Endothelial cell of umbilical vein (primary cell): ENCODE results near the gene ARHGEF6. TPM values are rescaled to one million over a fixed set of nuclear protein-coding genes. Genes with fewer than 3 reads are reported as not detected.

Experiments used
- BruUV-seq: library from RNA; stranded (reverse); fragments of 400-500 nt; replicated peaks from 2 replicates; lab custom pipeline; 2021; lab: Mats Ljungman, UMichigan
- CTCF ChIA-PET: fragments of 300-600, 350-600 bp; sonication (Branson Sonifier 250); formaldehyde crosslinking; loops from one replicate; lab custom pipeline; 2021; ENCODE audit warnings: antibody characterized with exemption, inconsistent platforms; lab: Charles Lee
- POLR2A ChIA-PET: fragments of 300-600, 350-600 bp; sonication (Branson Sonifier 250); formaldehyde crosslinking; loops from one replicate; lab custom pipeline; 2021; ENCODE audit warnings: antibody characterized with exemption, inconsistent platforms; lab: Charles Lee
- DNase-seq: peaks from one replicate; pipeline ENCODE4 v3.0.0-alpha.2; 2011; ENCODE audit warnings: low read depth, low spot score
- FAIRE-seq: peaks from 2 replicates; lab custom pipeline; 2011; peaks lifted over from hg19 to GRCh38; lab: Jason Lieb, UNC
- H2AFZ ChIP-seq: 2 replicates; pipeline ENCODE4 v1.6.0; 2012; ENCODE audit warnings: low read depth, low read length, control low read depth, inconsistent platforms
- H3K27ac ChIP-seq: 2 replicates; pipeline ENCODE4 v1.5.1; 2011; ENCODE audit warnings: low read depth, mild to moderate bottlenecking, control low read depth, low read length, moderate library complexity; ENCODE audit not compliant: insufficient read depth
- H3K27me3 ChIP-seq, 2 experiments: 2 replicates each; pipeline versions ENCODE4 v1.6.0 to v1.6.1; 2011; ENCODE audit warnings: low read length in 2 of 2, mixed read lengths in 1 of 2; ENCODE audit not compliant: control insufficient read depth in 2 of 2, insufficient read depth in 2 of 2
- H3K36me3 ChIP-seq, 2 experiments: 2 replicates in 1 of 2; 3 replicates in 1 of 2; pipeline ENCODE4 v1.5.1; 2011; ENCODE audit warnings: low read length in 2 of 2, mild to moderate bottlenecking in 1 of 2, moderate library complexity in 1 of 2; ENCODE audit not compliant: control insufficient read depth in 2 of 2, insufficient read depth in 2 of 2; ENCODE audit errors: extremely low read depth in 1 of 2
- H3K4me1 ChIP-seq: 3 replicates; pipeline ENCODE4 v1.5.1; 2011; ENCODE audit warnings: mild to moderate bottlenecking, low read length; ENCODE audit not compliant: control insufficient read depth, insufficient read depth; ENCODE audit errors: extremely low read depth
- H3K4me2 ChIP-seq: 2 replicates; pipeline ENCODE4 v1.6.1; 2011; ENCODE audit warnings: low read length, control low read depth, mixed read lengths; ENCODE audit not compliant: insufficient read depth
- H3K4me3 ChIP-seq, 3 experiments: fragments of 200-600 bp in 1 of 3; sonication (generic), shearing (Covaris generic) in 1 of 3; replicated peaks in 1 of 3; 2 replicates each; pipeline ENCODE4 v1.5.1; 2011 to 2016; ENCODE audit warnings: control low read depth in 3 of 3, low read length in 3 of 3, mild to moderate bottlenecking in 2 of 3, inconsistent platforms in 1 of 3, low read depth in 1 of 3, moderate library complexity in 1 of 3; ENCODE audit not compliant: insufficient read depth in 1 of 3
- H3K79me2 ChIP-seq: 2 replicates; pipeline ENCODE4 v1.6.0; 2012; ENCODE audit warnings: low read length, inconsistent platforms; ENCODE audit not compliant: control insufficient read depth, insufficient read depth
- H3K9ac ChIP-seq: replicated peaks from 2 replicates; pipeline ENCODE3; 2011; ENCODE audit warnings: low read length, control low read depth; ENCODE audit not compliant: insufficient read depth; ENCODE audit errors: extremely low read depth
- H3K9me1 ChIP-seq: replicated peaks from 3 replicates; pipeline ENCODE4 v1.6.0; 2011; ENCODE audit warnings: mild to moderate bottlenecking, low read length; ENCODE audit not compliant: control insufficient read depth, insufficient read depth; ENCODE audit errors: extremely low read depth
- H3K9me3 ChIP-seq: replicated peaks from 2 replicates; pipeline ENCODE4 v1.5.1; 2012; ENCODE audit warnings: low read length, inconsistent platforms; ENCODE audit not compliant: control insufficient read depth, insufficient read depth
- H4K20me1 ChIP-seq: replicated peaks from 2 replicates; pipeline ENCODE3; 2011; ENCODE audit warnings: mild to moderate bottlenecking, low read length; ENCODE audit not compliant: control insufficient read depth, insufficient read depth; ENCODE audit errors: extremely low read depth
- EZH2 ChIP-seq: IDR thresholded peaks from 2 replicates; pipeline ENCODE4 v1.6.1; 2012; ENCODE audit warnings: borderline replicate concordance, low read depth, mild to moderate bottlenecking, moderate library complexity, low read length, inconsistent platforms; ENCODE audit not compliant: severe bottlenecking
- FOS ChIP-seq: IDR thresholded peaks from 2 replicates; pipeline ENCODE4 v1.6.1; 2011; ENCODE audit warnings: mild to moderate bottlenecking, low read length, moderate library complexity, borderline replicate concordance; ENCODE audit not compliant: insufficient read depth
- GATA2 ChIP-seq: IDR thresholded peaks from 2 replicates; pipeline ENCODE4 v1.7.0; 2011; ENCODE audit warnings: low read depth, mild to moderate bottlenecking, moderate library complexity, mixed read lengths, low read length; ENCODE audit not compliant: insufficient read length, insufficient read depth
- JUN ChIP-seq: IDR thresholded peaks from 2 replicates; pipeline ENCODE4 v1.6.1; 2011; ENCODE audit warnings: borderline replicate concordance, low read depth; ENCODE audit not compliant: insufficient read length, insufficient read depth
- MYC ChIP-seq: IDR thresholded peaks from one replicate; pipeline ENCODE4 v1.6.1; 2011; ENCODE audit warnings: mild to moderate bottlenecking, low read depth, low read length
- POLR2A ChIP-seq: IDR thresholded peaks from 2 replicates; pipeline ENCODE4 v1.6.1; 2012; ENCODE audit warnings: low read depth, mild to moderate bottlenecking, control low read depth, low read length
- POLR2AphosphoS5 ChIP-seq: IDR thresholded peaks from 2 replicates; pipeline ENCODE4 v1.6.1; 2012; ENCODE audit warnings: low read depth, mild to moderate bottlenecking, control low read depth, low read length, moderate library complexity; ENCODE audit not compliant: insufficient read depth
- dilution Hi-C: fragments of 300-500 bp; cut with MboI; formaldehyde crosslinking; loops from one replicate; pipeline ENCODE4 v1.15.0; 2019; ENCODE audit warnings: low sequenced_read_pairs; ENCODE audit not compliant: extremely low pct_ligation_motif_present
- intact Hi-C: fragments of 100-400 bp; cut with micrococcal nuclease; formaldehyde crosslinking; loops from one replicate; pipeline ENCODE4 v1.10.0; 2022
- polyA plus RNA-seq, 4 experiments: library from polyadenylated mRNA; depleted of rRNA in 3 of 4; stranded (reverse) in 3 of 4; unstranded in 1 of 4; fragments of >200 nt; gene quantifications; 2 replicates each; pipeline versions ENCODE4 v1.2.1 to v1.2.3, GENCODE V29; 2011 to 2012; ENCODE audit warnings: missing spikeins in 1 of 4
- total RNA-seq: library from RNA; stranded (reverse); gene quantifications from 2 replicates; pipeline ENCODE4 v1.2.3, GENCODE V29; 2021
- TF ChIP-seq, protein P1 (sequence below), 2 donors: IDR thresholded peaks; 1 replicate in 1 of 2; 2 replicates in 1 of 2; pipeline ENCODE4 v1.5.1; 2011; ENCODE audit warnings: low read length in 2 of 2, mild to moderate bottlenecking in 2 of 2, moderate library complexity in 2 of 2, control low read depth in 1 of 2, inconsistent platforms in 1 of 2, low read depth in 1 of 2; ENCODE audit not compliant: insufficient read depth in 1 of 2; ENCODE audit errors: extremely low read depth in 1 of 2
- TF ChIP-seq, protein P2 (sequence below): IDR thresholded peaks from 2 replicates; pipeline ENCODE4 v1.6.1; 2011; ENCODE audit not compliant: insufficient read depth, insufficient read length

The ARHGEF6 gene
- total and polyA plus RNA-seq, 2 donors (not counting 3 experiments of a cell fraction or from before 2014, with no cell fraction given) = 4.9 to 6.4 TPM

DNA sequence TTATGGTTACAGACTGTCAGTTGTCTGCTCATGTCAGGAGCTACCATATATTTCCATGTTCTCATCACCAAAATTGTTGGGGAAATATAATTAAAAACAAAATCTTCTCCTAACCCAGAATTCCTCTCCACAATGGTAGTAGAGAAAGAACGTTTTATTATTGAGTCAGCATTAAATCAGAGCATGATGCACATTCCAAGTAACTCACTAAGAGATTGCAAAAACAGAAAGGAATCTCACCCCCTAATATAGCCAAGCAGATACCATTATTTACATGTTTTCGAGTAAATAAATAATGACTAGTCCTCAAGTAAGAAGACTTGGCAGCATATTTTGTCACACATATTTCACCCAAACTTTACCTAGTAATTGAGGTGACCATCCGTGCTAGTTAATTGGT lies 36.2 kb upstream of the ARHGEF6 start:
- H3K27ac ChIP-seq = no peak overlapping the region
- BruUV-seq = no TSS peak

More for the DNA sequence above, 36.2 kb upstream of the ARHGEF6 start:
- Histone ChIP-seq H3K4me1 (no peaks in the 10 kb centered on the region), H3K9ac (no peak overlapping the region), H3K4me2 (no peak overlapping the region), H2AFZ (no peak overlapping the region), H3K27me3 (no peaks in the 10 kb centered on the region), H3K4me3 (no peak overlapping the region), H3K9me3 (no peaks in the 10 kb centered on the region), H3K36me3 (no peaks in the 10 kb centered on the region), H3K79me2 (no peaks in the 10 kb centered on the region), H3K9me1 (no peaks in the 10 kb centered on the region), H4K20me1 (no peaks in the 10 kb centered on the region)
- ChIA-PET CTCF (no interaction called here), POLR2A (no interaction called here)
- no peak for DNase-seq
- intact Hi-C loops = no loop called here
- FAIRE-seq = no peak
- TF ChIP-seq, protein P1, sequence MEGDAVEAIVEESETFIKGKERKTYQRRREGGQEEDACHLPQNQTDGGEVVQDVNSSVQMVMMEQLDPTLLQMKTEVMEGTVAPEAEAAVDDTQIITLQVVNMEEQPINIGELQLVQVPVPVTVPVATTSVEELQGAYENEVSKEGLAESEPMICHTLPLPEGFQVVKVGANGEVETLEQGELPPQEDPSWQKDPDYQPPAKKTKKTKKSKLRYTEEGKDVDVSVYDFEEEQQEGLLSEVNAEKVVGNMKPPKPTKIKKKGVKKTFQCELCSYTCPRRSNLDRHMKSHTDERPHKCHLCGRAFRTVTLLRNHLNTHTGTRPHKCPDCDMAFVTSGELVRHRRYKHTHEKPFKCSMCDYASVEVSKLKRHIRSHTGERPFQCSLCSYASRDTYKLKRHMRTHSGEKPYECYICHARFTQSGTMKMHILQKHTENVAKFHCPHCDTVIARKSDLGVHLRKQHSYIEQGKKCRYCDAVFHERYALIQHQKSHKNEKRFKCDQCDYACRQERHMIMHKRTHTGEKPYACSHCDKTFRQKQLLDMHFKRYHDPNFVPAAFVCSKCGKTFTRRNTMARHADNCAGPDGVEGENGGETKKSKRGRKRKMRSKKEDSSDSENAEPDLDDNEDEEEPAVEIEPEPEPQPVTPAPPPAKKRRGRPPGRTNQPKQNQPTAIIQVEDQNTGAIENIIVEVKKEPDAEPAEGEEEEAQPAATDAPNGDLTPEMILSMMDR (IDR thresholded peaks at IDR 0.05; ENCODE audit: extremely low read depth in 1 of 2, insufficient read depth in 1 of 2, low read depth in 1 of 2, low read length in 2 of 2) = no peak
- no peak for TF ChIP-seq POLR2A
- no peak for TF ChIP-seq GATA2
- no peak for TF ChIP-seq POLR2AphosphoS5
- no peak for TF ChIP-seq JUN
- no peak for TF ChIP-seq MYC
- no peak for TF ChIP-seq EZH2
- TF ChIP-seq, protein P2, sequence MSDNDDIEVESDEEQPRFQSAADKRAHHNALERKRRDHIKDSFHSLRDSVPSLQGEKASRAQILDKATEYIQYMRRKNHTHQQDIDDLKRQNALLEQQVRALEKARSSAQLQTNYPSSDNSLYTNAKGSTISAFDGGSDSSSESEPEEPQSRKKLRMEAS = no peak
- no peak for TF ChIP-seq FOS
- dilution Hi-C loops = no loop called here
